GM10266 (cell line): ENCODE results near the gene ALKBH6.

Experiments
- DNase-seq: peaks from one replicate; pipeline ENCODE4 v3.0.0; 2012; ENCODE audit errors: extremely low spot score
- TF ChIP-seq, protein P1 (sequence below): IDR thresholded peaks from 2 replicates; pipeline ENCODE4 v1.5.1; 2012; ENCODE audit warnings: mild to moderate bottlenecking, low read depth; ENCODE audit not compliant: control insufficient read depth, insufficient read depth; ENCODE audit errors: missing control alignments

The ALKBH6 gene

DNA sequence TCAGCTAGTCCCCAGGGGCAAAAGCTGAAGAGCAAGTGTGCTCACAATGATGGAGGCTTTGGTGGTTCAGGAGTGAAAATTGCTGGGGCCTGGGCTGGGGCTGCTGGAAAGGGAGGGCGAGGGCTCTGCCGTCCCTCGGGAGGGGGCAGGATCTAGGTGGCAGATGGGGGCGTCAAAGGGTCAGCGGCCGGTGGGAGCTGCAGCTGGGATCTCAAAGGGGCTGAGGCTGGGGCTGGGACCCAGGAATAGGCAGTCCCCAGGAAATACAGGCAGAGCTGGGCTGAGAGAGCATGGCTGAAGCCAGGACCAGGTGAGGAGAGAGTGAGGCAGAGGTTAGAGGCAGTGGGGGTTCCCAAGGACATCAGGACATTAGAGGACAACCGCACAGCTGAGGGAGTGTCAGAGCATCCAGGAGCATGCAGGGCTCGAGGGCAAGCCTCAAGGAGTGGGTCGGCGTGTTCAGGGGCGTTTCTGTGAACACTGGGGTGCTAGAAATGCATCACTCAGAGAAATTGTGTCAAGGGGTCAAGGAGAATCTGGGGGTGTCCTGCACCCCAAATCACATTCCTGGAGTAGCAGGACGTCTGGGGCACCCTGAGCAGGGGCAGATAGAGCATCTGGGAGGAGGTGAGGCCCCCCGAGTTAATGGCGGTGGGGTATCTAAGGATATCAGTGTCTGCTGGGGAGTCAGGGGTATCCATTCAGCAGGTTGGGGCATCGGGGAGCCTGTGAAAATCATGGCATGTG is 4.2 kb downstream of the ALKBH6 start:
- DNase-seq, result no peak
- TF ChIP-seq, protein P1, sequence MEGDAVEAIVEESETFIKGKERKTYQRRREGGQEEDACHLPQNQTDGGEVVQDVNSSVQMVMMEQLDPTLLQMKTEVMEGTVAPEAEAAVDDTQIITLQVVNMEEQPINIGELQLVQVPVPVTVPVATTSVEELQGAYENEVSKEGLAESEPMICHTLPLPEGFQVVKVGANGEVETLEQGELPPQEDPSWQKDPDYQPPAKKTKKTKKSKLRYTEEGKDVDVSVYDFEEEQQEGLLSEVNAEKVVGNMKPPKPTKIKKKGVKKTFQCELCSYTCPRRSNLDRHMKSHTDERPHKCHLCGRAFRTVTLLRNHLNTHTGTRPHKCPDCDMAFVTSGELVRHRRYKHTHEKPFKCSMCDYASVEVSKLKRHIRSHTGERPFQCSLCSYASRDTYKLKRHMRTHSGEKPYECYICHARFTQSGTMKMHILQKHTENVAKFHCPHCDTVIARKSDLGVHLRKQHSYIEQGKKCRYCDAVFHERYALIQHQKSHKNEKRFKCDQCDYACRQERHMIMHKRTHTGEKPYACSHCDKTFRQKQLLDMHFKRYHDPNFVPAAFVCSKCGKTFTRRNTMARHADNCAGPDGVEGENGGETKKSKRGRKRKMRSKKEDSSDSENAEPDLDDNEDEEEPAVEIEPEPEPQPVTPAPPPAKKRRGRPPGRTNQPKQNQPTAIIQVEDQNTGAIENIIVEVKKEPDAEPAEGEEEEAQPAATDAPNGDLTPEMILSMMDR, result no peak

DNA sequence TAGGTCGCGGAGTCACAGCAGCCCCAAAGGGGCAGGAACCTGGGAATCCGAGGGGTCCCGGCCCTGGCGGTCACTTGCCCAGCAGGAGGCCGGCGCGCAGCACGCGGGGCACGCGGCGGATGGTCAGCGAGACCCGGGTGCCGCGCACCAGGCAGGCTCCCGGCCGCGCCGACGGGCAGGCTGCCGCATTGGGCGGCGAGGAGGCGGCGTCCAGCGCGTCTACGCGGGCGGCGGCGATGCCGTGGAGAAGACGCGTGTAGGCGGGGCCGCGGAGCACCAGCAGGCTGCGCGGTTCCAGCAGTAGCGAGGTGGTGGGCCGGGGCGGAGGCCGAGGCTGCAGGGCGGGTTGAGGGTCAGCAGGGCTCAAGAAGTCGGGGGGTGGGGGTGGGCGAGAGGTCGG is 4.8 kb downstream of the ALKBH6 start:
- peak; percentile 76 for DNase-seq
- TF ChIP-seq, protein P1, result no peak

DNA sequence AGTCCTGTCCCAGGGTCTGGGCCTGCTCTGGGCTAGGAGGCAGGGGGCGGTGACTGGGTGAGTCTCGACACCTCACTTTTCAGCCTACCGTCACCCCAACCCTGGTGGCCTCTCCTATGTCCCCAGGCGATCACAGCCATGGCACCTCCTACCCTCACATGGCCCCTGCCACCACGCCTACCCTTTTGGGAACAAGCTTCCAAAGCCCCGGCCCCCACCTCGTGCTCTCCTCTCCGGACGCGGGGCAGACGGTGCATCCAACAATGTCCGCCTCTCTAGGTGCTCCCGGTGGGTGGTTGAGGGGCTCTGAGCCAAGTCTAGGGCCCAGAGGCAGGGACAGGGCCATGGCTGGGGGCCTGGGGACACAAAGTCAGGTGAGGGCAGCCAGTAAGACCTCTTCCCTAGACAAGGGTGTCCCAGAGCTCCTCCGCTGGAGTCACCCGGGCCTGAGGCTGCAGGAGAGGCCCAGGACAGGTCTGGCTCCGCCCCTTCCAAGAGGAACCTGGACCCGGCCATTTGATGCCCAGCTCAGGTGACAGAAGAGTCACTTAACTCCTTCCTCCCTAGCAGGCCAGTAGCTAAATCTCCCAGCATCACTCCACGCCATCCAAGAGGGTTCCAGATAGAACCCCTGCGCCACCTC is 5.6 kb downstream of the ALKBH6 start, which contains the start of gene SYNE4:
Gene SYNE4 (minus strand): TSS at position 478 of the 643 bp plus-strand sequence. CDS start 132 bp downstream, at position 346.
- DNase-seq, result no peak

DNA sequence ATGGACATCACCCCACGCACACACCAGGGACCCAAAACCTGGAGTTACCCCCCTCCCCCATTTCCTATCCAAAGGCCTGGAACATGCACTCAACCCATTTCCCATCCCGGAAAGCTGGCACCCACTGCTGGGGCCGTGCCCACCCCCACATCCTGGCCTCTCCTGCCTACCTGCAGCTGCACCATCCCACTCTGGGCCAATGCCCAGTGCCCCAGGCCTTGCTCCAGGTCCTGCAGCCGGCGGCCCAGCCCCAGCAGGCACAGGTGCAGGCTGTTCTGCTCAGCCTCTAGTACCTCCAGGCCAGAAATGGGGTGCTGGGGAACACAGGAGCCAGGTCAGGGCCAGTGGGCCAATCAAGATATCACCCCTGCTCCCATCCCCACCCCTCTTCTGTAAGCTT is 7.1 kb downstream of the ALKBH6 start:
- TF ChIP-seq, protein P1, result no peak
- no peak for DNase-seq

More for the DNA sequence above, 5.6 kb downstream of the ALKBH6 start, which contains the start of gene SYNE4:
- TF ChIP-seq, protein P1, result no peak

DNA sequence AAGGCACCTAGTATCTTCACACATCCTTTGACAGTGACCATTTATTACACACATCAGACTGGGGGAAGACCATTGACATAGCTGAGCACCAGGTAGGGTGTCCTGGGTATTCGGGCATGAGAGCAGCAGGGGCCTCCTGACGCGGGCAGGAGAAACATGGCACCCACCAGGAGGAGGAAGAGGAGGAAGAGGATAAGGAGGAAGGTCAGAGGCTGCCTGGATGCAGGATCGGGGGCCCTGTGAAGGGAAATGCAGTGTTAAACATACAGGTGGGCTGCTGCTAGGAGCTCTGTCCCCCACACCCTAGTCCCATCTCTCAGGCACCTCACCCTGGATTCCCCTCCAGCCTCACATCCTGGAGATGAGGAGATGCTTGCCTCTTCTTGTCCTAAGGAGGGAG is 10.7 kb downstream of the ALKBH6 start:
- TF ChIP-seq, protein P1, result no peak
- DNase-seq, result no peak

DNA sequence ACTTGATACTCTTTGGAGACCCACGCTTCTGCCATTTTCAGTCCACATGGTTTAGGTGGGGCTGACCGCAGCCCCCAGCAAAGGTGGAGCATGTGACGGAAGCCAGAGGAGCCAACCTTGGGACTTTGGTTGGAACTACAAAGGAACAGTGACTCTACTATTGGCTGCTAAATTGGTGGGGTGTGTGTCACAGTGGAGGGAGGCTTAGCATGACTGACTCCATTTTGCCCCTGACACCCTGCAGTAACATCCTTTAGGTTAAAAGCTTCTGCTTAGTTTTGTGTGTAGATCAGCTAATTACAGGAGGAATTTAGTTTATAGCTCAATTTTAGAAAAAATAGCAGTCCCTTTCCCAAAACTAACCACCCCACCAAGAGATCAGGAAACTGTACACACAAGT is 12.4 kb downstream of the ALKBH6 start:
- DNase-seq, result no peak
- TF ChIP-seq, protein P1, result no peak

DNA sequence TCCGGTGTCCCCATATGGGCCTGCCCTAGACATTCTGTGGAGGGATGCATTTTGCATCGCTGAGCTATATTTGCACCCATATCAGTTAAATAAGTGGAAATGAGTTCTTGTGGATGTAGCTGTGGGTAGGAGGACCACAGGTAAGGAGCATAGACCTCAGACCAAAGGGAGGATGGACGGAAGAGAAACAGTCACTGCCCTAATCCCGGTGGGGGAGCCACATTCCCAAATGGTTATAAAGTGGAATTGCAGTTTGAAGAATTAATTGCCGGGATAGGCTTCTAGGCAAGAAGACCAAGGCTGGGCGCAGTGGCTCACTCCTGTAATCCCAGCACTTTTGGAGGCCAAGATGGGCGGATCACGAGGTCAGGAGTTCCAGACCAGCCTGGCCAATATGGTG is 17.2 kb downstream of the ALKBH6 start:
- no peak for DNase-seq
- TF ChIP-seq, protein P1, result no peak
